Peyer's patch (tissue), 4 donors: ENCODE measurements around the gene CATSPERZ. TPM values are rescaled to one million over a fixed set of nuclear protein-coding genes. Genes with fewer than 3 reads are reported as not detected.

Experiments
- DNase-seq, 3 donors: peaks; one replicate each; pipeline ENCODE4 v3.0.0-alpha.2; 2017 to 2019
- H3K27ac ChIP-seq, 4 donors: fragments of 200-600 bp; sonication (generic); one replicate each; pipeline ENCODE4 v1.5.1; 2016 to 2019
- H3K27me3 ChIP-seq, 2 donors: fragments of 200-600 bp; sonication (generic); one replicate each; pipeline ENCODE4 v1.5.1; 2019
- H3K36me3 ChIP-seq, 3 donors: fragments of 200-600 bp; sonication (generic); one replicate each; pipeline ENCODE4 v1.5.1; 2016 to 2019
- H3K4me1 ChIP-seq, 4 donors: fragments of 200-600 bp; sonication (generic); one replicate each; pipeline ENCODE4 v1.5.1; 2016 to 2019
- H3K4me3 ChIP-seq, 4 donors: fragments of 200-600 bp; sonication (generic); 1 replicate in 3 of 4; 2 replicates in 1 of 4; pipeline ENCODE4 v1.5.1; 2016 to 2019; ENCODE audit warnings: mild to moderate bottlenecking in 1 of 4
- H3K9me3 ChIP-seq, 4 donors: fragments of 200-600 bp; sonication (generic); one replicate each; pipeline ENCODE4 v1.5.1; 2016 to 2019; ENCODE audit warnings: mild to moderate bottlenecking in 1 of 4
- CTCF ChIP-seq, 6 experiments: fragments of 450-650 bp in 4 of 6; fragments of 200-600 bp in 2 of 6; sonication (generic) in 1 of 6; IDR thresholded peaks; one replicate each; pipeline ENCODE4 v1.5.1; 2017 to 2019; ENCODE audit warnings: antibody characterized with exemption in 6 of 6, mild to moderate bottlenecking in 3 of 6, moderate library complexity in 1 of 6
- POLR2A ChIP-seq, 2 donors: fragments of 450-650 bp; IDR thresholded peaks; one replicate each; pipeline ENCODE4 v1.5.1; 2017; ENCODE audit warnings: antibody characterized with exemption in 2 of 2, mild to moderate bottlenecking in 2 of 2, moderate library complexity in 2 of 2
- total RNA-seq, 4 donors: library from RNA; depleted of rRNA; stranded (reverse); fragments of >200 nt; gene quantifications; one replicate each; pipeline ENCODE4 v1.1.0, GENCODE V29; 2016

The CATSPERZ gene
- total RNA-seq, 4 donors from 2014 or later, result 9.9 TPM; not detected in 3

GRCh38 chr11:64342869-64343745, 42.9 kb downstream of the CATSPERZ start:
- Histone ChIP-seq H3K27ac (peak overlapping the region in 3 of 4 donors; percentile 58 to 62 (median 62)), H3K4me1 (peaks cover 3 to 26% (median 9%) of the 10 kb centered on the region in 4 donors), H3K36me3 (no peaks in the 10 kb centered on the region), H3K4me3 (peak overlapping the region; percentile 18 to 47 (median 40)), H3K27me3 (no peaks in the 10 kb centered on the region), H3K9me3 (no peaks in the 10 kb centered on the region)
- TF ChIP-seq POLR2A (IDR thresholded peaks at IDR 0.05), result no peak
- peak in 2 of 3 donors; percentile 34 to 44 for DNase-seq

DNA sequence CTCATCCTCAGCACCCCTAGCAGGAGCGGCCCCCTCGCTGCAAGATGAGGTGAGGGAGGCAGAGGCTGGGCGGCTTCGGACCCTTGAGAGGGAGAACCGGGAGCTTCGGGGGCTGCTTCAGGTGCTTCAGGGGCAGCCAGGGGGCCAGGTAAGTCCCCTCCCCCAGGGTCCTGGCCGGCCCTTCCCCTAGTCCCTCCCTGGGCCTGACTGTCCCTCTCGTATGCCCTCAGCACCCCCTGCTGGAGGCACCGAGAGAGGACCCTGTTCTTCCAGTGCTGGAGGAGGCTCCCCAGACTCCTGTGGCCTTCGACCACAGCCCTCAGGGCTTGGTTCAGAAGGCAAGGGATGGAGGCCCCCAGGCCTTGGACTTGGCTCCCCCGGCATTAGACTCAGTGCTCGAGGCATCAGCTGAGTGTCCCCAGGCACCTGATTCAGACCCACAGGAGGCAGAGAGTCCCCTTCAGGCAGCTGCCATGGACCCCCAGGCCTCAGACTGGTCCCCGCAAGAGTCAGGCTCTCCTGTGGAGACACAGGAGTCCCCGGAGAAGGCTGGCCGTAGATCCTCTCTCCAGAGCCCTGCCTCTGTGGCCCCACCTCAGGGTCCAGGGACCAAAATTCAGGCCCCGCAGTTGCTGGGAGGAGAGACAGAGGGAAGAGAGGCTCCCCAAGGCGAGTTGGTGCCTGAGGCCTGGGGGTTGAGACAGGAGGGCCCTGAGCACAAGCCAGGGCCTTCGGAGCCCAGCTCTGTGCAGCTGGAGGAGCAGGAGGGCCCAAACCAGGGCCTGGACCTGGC, 43.8 kb downstream of the CATSPERZ start:
- no peak overlapping the region for H3K27ac ChIP-seq
- peak in 1 of 3 donors; percentile 57 for DNase-seq
- no peaks in the 10 kb centered on the region for H3K27me3 ChIP-seq
- H3K4me1 ChIP-seq, result peaks cover 3 to 26% (median 9%) of the 10 kb centered on the region in 4 donors
- H3K36me3 ChIP-seq, result no peaks in the 10 kb centered on the region
- TF ChIP-seq CTCF (IDR thresholded peaks at IDR 0.05) (peak in 4 of 6 experiments; percentile 6 to 50 (median 34)), POLR2A (IDR thresholded peaks at IDR 0.05) (no peak)
- no peaks in the 10 kb centered on the region for H3K9me3 ChIP-seq
- H3K4me3 ChIP-seq, result no peak overlapping the region

DNA sequence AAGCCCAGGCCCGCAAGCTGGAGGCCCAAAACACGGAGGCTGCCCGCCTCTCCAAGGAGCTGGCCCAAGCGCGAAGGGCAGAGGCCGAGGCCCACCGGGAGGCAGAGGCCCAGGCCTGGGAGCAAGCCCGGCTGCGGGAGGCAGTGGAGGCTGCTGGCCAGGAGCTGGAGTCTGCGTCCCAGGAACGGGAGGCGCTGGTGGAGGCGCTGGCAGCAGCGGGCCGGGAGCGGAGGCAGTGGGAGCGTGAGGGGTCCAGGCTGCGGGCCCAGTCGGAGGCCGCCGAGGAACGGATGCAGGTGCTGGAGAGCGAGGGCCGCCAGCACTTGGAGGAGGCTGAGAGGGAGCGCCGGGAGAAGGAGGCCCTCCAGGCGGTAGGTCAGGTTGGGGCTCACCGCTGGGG, 44.6 kb downstream of the CATSPERZ start:
- H3K36me3 ChIP-seq, result no peaks in the 10 kb centered on the region
- no peak overlapping the region for H3K27ac ChIP-seq
- peaks cover 3 to 22% (median 9%) of the 10 kb centered on the region in 4 donors for H3K4me1 ChIP-seq
- no peak overlapping the region for H3K4me3 ChIP-seq
- DNase-seq, result peak in 1 of 3 donors; percentile 46
- no peak for TF ChIP-seq CTCF (IDR thresholded peaks at IDR 0.05)
- TF ChIP-seq POLR2A (IDR thresholded peaks at IDR 0.05), result no peak
- H3K9me3 ChIP-seq, result no peaks in the 10 kb centered on the region
- no peaks in the 10 kb centered on the region for H3K27me3 ChIP-seq

DNA sequence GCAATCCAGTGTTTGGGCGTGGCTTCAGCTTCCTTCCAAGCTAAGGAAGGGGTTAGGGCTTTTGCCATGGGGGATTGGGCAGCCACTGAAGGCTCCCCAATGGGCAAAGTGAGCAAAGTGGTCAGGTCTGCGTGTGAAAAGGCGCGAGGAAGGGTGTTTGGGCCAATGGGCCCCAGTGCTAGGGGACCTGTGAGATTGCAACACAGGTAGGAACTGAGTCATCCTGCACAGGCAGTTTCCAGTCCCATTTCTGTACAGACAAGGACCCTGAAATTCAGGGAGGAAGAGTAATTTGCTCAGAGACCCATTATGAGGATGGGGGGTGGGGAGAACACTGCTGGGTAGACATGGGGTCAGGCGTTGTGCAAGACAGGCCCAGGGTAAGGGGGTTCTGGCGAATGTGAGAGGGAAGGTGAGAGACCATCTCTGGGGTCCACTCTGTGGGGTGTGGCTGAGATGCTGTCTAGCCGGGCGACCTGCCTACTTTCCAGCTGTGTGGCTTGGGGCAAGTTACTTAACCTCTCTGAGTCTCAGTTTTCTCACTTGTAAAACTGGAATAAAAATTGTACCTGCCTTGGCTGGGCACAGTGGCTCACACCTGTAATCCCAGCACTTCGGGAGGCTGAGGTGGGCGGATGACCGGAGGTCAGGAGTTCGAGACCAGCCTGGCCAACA, 47.2 kb downstream of the CATSPERZ start:
- Histone ChIP-seq H3K9me3 (no peaks in the 10 kb centered on the region), H3K36me3 (no peaks in the 10 kb centered on the region), H3K4me3 (no peak overlapping the region), H3K27me3 (no peaks in the 10 kb centered on the region), H3K4me1 (peaks cover 0 to 6% (median 1%) of the 10 kb centered on the region in 4 donors), H3K27ac (no peak overlapping the region)
- no peak for TF ChIP-seq CTCF (IDR thresholded peaks at IDR 0.05)
- TF ChIP-seq POLR2A (IDR thresholded peaks at IDR 0.05), result no peak
- DNase-seq, result no peak

DNA sequence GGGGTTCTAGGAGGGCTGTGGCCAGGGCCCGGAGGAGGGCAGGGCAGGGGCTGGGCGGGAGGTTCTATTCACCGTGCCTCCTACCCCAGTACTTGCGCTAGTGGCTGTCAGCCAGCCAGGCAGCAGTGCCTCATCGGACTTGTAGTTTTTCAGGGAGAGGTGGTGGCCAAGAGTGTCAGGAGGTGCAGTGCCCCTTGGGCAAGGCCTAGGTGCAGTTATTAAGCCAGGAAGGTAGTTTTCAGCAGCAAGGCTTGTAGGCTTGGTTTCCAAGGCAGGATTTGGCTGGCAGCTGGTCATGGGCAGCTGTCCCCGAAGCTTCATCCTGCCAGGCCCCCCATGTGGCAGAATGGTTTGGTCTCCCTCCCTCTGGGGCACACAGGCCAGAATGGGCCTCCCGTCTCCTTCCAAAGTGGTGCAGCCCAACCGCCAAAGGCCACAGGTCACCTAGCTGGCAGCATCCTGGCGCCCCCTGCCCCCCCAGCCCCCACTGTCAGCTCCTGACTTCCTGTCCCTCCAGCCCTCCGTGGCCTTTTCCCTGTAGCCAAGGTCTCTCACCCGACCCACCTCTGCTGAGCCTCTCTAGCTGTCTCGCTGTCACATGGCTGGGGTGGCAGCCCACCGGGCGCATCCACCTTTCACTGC, 48.3 kb downstream of the CATSPERZ start:
- Histone ChIP-seq H3K27me3 (no peaks in the 10 kb centered on the region), H3K4me3 (no peak overlapping the region), H3K4me1 (no peaks in the 10 kb centered on the region), H3K36me3 (no peaks in the 10 kb centered on the region), H3K9me3 (no peaks in the 10 kb centered on the region), H3K27ac (no peak overlapping the region)
- TF ChIP-seq POLR2A (IDR thresholded peaks at IDR 0.05) (no peak), CTCF (IDR thresholded peaks at IDR 0.05) (no peak)
- peak in 1 of 3 donors; percentile 49 for DNase-seq
